Activated T-helper 9 cell treated with anti-CD3 and anti-CD28 coated beads, Interleukin-2, amount 50 U/mL, for 16 hours (primary cell): ENCODE measurements around the gene ADGRL3.

ENCODE experiments used
- DNase-seq: peaks from one replicate; pipeline ENCODE4 v3.0.0-alpha.2; 2020; ENCODE audit warnings: low read depth

ADGRL3 gene

DNA sequence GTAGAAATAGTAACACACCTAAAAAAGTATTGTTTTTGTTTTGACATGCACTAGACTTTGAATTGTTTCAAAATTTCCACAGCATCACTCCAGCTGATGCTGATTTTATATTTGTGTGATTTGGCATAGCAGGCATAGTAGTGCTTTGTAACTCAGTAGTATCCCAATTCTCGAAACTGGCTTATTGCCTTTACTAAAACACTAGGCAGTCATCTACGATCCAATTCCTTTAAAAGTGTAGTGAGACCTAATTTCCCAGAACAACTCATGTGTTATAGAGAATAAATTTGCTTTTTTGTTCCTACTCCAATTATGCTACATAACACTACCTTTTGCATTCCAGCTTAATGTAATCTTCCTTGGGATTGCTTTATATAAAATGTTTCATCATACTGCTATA, 797.7 kb downstream of the ADGRL3 start:
- no peak for DNase-seq

DNA sequence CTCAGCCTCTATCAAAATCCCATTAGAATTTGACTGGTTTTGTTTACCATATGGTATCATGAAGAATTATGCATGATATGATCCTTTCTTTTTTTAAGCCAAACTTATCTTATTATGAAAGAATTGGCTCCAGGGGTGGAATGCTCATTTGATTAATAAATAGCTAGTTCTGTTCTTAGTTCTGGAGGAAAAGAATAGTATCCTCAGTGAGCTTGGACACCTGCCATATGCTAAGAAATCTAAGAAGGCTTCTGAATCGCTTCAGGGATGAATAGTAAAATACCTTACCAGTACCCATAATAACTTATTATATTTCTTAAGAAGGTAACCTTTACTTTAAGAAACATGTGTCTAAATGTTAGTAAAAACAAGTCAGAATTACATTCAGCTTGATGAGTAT, 803.6 kb downstream of the ADGRL3 start:
- no peak for DNase-seq

DNA sequence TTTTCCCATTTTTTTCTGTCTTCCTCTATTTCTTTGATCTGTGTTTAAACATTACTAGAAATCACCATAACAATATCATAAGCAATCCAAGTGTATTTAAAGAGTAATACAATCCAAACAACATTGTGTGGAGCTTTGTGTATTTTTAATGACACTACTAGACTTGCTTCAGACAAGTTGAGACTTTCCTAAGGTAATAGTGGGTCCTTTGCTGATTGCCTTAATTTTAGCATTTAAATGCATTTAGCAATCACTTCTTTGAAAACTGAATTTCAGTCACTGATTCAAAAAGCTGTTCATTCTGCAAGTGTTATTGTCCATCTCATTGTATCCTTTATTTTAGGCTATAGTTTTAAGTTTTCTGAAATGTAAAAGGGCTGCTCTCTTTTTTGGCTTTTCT, 804.8 kb downstream of the ADGRL3 start:
- no peak for DNase-seq

DNA sequence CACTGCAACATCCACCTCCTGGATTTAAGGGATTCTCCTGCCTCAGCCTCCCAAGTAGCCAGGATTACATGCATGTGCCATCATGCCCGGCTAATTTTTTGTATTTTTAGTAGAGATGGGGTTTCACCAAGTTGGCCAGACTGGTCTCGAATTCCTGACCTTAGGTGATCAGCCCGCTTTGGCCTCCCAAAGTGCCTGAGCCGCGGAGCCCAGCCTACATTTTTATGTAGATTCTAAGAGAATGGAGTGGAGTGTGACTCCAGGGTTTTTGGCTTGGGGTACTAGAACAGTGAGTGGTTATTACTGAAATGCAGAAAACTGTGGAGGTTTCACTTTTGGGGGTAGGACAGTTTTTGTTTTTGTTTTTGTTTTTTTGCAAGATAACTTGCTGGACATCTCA, 806.0 kb downstream of the ADGRL3 start:
- DNase-seq = no peak

DNA sequence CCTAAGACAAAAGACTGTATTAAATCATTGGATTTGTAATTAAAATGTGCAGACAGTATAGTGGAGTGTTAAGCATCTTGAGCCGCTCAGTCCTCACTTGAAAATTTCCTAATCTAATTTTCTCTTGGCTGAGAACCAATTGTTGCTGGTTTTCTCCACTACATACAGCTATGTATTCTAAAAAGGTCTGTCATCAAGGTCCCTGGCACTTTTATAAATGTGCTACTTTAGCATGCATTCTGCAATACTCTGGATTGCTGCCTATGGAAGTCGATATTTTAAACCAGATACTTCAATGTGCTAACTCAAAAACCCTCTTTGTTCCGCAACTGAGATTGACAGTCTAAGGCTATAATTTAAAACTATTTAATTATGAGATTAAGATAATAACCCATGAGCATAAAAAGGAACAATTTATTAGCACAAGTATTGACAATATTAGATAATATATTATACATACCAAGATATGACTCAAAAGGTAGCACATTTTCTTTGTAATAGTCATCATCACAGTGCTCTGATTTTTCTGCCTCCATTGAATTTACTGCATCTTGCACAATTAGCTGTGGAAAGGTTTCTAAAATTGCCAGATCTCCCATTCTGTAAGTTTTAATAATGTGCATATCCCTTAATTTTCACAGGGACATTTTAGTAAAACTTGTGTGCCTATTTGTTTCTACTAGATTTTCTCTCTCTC, 815.1 kb downstream of the ADGRL3 start:
- no peak for DNase-seq

DNA sequence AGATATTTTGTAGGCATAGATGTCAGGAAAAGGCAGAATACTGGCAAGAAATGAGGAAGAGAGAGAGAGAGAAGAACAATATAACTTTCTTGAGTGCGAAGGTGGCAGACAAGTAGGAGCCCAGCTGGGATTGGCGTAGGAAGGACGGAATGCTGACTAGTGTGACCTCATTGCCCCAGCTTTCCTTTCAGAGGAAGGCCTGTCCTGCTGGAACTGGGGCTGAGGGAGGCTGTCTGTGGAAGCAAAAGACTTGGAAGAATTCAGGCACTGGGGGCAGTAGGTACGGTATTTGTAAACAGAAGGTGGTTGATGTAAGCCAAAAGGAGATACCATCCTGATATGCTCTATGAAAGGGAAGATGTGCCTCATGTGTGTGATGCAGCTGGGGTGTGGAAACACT, 818.4 kb downstream of the ADGRL3 start:
- DNase-seq = no peak

DNA sequence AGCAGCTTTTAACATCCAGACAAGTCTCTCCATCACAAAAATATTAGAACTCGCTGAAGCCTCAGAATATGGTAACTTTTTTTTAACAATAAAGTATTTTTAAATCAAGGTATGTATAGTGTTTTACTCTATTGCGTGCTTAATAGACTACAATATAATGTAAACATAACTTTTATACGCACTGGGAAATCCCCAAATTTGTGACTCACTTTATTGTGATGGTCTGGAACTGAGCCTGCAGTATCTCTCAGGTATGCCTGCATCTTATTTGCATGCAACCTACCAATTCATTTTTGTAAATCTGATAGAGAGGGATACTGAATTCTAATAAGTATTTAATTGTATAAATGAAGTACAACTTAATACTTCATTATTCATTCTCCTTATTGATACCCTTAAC, 823.5 kb downstream of the ADGRL3 start:
- no peak for DNase-seq

DNA sequence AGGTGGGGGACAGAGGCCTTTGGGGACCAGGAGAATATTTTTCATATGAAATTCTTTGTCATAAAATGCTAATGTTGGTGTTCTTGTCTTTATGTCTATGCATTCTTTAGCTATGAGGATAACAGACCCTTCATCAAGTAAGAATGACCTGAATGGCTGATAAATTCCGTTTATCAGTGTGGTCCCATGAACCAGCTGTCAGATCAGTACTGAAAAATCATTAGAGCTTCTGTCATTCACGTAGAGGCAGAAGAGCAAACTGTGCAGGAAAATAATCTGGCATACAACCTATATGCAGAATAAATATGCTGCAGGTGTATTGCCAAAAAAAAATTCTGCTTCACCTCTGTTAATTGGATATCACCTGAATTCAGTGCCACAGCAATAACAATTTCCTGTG, 828.6 kb downstream of the ADGRL3 start:
- DNase-seq = no peak

DNA sequence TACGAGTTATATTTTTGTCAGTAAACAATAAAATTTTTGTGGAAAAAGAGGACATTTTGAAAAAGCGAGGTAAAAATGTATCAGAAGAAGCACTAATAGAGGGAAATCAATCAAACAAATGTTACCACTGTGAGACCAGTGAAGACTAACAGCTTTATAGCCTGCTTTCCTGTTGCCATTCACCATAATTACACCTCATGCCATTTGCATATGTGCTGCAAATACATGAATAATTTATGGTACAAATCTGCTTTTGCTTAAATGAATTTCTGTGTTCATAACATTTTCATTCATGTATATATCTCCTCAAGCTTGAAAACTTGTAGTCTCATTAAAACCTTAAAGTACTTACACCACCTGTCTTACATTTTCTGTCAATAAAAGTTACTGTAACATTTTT, 830.8 kb downstream of the ADGRL3 start:
- no peak for DNase-seq

DNA sequence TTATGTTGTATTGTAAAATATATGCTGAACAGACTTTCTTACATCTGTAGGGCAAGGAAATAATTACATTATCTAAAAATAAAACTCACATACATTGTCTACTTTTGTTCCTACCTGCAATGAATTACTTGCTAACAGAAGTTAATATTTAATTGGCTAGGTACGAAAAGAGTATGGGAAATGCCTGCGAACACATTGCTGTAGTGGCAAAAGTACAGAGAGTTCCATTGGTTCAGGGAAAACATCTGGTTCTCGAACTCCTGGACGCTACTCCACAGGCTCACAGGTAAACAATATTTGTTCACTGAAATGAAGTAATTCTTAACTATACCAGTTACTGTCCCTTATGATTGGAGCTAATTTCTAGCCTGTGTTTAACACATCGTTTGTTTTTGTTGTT, 837.4 kb downstream of the ADGRL3 start:
- no peak for DNase-seq

DNA sequence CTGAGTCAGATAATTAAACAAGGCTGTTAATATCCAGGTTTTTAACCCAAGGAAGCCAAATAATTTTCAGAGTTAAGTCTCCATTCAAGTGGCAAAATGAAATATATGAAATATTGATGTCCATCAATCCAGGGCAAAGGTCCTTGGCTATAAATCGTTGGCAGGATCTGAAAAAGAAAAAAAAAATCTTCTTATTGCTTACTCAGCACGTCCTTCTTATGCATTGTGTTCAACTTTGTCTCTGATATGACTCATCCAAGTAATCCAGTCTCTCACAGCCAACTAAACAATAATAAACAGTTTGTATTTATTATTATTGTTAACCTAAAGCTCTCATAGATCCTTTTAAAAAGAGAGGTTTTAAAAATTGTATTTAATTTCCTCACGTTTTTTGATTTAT, 851.2 kb downstream of the ADGRL3 start:
- DNase-seq = no peak

DNA sequence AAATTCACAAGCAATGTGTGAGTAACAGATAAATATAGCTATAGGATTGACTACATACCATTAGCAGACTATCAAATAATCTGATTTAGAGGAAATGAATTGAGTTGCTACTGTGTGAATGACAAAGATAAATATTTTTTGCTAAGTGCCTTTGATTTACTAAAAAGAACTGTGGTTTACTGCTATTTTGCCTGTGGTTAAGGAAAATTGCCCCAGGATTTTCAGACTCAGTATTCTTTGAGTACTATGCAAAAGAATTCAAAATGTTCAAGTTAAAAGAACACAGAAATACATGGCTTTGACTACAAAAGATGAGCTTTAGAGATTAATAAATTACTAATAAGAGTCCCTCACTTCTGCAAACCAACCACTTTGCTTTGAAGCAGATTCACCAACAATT, 853.8 kb downstream of the ADGRL3 start:
- DNase-seq = no peak

DNA sequence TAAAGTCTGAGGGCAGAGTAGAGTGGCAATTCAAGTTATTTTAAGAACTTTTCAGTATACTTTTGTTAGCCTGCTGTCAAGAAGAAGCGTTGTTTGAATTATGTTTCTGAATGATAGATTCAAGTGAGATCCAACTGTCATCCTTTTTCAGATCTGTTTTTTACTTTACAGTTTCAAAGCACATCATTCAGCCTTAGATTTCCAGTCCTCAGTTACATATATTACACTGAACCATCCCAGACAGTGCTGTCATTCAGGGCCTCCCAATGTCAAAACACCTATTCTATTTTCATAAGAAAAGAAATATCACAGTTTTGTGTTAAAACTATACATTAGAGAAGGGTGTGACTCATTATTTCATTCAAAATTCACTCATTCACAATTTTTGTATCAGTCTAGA, 856.9 kb downstream of the ADGRL3 start:
- DNase-seq = no peak

DNA sequence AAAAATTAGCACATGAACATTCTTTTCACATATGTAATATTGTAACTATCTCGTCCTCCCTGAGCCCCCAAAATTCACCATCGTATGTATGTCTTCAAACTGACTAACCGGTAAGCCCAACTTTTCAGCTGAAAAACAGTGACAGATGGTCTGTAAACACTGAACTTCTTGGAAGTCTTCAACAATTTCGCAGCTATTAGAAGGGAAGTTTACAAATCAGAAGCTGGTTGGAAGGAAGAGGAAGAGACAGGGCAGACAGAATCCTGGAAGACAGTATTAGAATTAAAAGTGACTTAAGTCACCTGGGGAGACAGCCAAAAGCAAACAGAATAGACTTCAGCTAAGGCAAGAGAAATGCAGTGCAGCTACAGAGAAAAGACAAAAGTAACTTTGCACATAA, 858.4 kb downstream of the ADGRL3 start:
- no peak for DNase-seq

DNA sequence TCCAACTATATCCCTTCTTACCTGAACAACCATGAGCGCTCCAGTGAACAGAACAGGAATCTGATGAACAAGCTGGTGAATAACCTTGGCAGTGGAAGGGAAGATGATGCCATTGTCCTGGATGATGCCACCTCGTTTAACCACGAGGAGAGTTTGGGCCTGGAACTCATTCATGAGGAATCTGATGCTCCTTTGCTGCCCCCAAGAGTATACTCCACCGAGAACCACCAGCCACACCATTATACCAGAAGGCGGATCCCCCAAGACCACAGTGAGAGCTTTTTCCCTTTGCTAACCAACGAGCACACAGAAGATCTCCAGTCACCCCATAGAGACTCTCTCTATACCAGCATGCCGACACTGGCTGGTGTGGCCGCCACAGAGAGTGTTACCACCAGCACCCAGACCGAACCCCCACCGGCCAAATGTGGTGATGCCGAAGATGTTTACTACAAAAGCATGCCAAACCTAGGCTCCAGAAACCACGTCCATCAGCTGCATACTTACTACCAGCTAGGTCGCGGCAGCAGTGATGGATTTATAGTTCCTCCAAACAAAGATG, 870.2 kb downstream of the ADGRL3 start:
- DNase-seq = no peak

DNA sequence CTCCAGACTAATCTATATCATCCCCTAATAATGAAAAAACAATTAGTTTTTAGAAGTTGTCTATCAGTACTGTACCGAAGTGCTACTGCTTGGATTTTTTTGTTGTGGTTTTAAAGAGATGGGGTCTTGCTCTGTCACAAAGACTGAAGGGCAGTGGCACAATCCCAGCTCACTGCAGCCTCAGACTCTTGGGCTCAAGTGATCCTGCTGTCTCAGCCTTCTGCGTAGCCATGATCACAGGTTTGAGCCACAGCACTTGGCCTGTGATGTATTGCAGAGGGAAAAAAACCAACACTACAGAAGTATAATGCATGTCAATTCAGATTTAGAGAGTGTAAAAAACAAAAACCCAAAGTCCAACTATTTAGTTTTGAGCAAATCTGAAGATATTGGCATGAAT, 875.0 kb downstream of the ADGRL3 start:
- no peak for DNase-seq

DNA sequence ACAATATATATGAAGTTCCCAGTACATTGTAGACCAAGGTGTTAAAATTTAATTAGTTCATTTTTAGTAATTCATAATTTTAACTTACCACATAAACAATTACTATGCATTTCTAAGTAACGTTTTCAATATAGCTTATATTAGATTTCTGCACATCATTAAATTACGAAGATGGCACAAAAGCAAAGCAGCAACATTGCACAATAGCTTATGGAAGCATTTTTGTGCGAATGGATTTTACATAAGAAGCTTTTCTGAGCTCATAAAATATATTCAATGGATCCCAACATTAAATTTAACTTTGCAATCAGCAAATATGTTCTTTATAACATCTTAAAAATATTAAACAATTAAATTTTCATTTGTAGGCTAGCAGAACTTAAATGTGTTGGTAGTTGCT, 875.4 kb downstream of the ADGRL3 start:
- no peak for DNase-seq

DNA sequence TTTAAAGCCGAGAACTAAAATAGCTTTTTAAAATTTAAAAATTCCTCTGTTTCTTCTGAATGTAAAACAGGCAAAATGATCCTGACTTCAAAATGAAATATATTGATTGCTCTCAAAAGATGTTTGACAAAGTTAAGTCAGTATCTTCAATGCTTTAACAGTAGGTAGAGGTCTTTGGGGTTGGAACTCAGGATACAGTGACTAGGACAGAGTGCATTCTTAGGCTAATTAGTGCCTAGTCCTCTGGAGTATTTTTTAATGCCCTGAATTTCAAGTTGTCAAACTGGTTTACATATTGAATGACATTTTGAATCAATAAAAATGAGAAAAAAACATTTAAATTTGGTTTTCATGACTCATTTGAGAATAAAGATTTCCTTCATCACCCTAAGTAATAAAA, 877.3 kb downstream of the ADGRL3 start:
- no peak for DNase-seq

DNA sequence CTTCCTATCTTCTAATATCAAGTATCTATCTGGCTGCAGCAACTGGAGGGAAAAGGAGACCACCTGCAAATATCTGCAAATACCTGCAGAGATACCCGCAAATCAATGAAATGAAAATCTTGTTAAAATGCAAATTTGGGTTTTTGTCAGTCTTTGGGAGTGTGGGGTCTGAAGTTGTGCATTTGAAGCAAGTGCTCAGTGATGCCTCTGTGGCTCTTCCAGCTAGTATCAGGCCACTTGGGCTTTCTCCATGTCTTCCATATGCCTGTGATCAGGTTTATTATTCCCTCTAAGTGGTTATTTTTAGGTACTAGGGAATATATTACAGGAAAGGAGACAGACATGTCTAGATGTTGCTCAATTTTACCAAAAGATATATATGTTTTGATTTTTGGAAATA, 880.3 kb downstream of the ADGRL3 start:
- no peak for DNase-seq

DNA sequence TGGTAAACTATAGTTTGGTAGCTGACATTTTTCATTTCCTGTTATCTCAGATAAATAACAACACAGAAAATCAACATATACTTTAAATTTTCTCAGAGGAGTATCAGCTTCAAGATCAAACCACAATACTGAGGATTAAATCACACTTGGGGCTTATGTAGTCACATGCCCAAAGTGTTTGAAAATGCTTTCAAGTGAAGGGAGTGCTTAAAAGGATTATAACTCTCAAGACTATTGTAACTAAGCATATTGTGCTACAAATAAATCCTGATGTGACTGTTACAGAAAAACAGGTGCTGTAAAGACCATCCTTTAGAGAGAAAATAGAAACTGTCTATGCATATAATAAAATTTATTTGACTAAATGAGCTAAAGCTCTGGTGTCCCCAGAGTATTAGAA, 887.6 kb downstream of the ADGRL3 start:
- no peak for DNase-seq

DNA sequence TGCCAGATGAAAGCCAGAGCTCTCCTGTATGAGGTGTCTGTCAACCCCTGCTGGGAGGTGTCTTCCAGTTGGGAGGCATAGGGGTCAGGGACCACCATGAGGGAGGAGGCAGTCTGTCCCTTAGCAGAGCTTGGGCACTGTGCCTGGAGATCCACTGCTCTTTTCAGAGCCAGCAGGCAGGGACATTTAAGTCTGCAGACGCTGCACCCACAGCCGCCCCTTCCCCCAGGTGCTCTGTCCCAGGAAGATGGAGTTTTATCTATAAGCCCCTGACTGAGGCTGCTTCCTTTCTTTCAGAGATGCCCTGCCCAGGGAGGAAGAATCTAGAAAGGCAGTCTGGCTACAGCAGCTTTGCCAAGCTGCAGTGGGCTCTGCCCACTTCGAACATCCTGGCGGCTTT, 893.6 kb downstream of the ADGRL3 start:
- no peak for DNase-seq

DNA sequence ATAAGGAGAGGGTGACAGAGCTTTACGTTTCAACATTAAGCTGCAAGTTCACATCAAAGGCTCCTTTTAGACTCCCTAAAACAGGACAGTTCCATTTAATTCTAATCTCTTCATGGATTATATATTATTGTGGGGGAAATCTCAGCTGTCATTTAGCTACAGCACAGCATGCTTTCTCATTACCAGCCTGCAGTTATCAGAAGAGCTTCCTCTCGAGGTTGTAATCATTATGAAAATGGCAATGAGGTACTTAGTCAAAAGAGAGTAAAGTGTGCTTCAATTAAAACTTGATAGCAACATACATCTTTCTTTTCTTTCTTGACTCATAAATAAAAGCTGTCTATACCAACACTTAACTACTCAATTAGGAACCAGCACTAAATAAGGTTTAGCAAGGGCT, 896.8 kb downstream of the ADGRL3 start:
- no peak for DNase-seq

DNA sequence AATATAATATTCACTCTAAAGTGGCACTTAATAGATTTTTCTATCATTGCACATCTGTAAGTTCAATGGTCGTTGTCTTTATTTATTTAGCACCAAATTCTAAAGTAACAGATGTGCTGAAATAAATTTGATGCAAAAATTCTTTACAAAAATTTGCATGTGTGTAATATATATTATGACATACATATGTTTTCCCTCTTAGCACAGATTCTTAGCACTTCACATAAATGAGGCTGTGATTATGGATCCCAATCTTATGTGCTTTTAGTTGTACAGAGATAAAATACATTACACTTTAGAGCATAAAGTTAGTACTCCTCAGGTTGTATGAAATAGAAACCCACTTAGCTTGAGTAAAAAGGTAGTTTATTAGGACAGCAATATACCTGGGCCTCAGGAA, 915.1 kb downstream of the ADGRL3 start:
- DNase-seq = no peak

DNA sequence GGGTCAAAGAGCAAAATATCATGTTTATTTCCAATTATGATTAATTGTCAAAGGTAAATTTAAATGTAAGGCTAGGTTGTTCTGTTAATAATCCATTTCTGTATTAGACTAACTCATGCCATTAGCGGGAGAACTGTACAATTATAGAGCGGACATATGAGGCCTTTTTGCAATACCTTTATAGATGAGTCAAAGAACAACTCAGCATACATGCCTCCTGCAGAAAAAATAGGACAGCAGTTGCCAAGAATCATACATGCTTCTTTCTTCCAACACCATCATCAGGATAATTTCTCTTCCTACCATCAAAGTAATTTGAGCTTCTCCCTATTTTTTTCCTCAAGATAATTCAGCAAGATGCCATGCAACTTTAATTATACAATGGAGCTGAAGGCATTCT, 917.8 kb downstream of the ADGRL3 start:
- DNase-seq = no peak

DNA sequence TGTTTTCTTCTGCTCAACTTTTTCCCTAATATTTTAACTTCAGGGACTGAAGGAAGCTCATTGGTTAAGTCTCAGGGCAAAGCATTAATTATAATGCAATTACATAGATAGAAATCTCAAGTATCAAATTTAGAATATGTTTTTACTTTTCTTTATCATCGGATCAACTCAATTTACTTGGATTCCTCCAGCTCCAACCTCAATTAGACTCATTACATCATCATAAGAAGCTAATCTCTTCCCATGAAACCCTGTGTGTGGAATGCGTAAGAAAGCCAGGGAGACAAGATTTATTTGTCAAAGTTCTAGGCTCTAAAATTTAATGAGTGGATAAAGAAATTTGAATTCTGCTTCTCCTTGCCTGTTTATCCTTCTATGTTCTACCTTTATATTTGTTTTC, 918.4 kb downstream of the ADGRL3 start:
- DNase-seq = no peak
